NB4 (cell line): ENCODE results near the gene CDHR1.

Experiments
- POLR2A ChIP-seq: IDR thresholded peaks from 2 replicates; pipeline ENCODE4 v1.6.1; 2011; ENCODE audit warnings: mild to moderate bottlenecking; ENCODE audit not compliant: insufficient read length; ENCODE audit errors: extremely low read depth
- TF ChIP-seq, protein P1 (sequence below): IDR thresholded peaks from one replicate; pipeline ENCODE4 v1.5.1; 2012; ENCODE audit warnings: low read depth, low read length
- TF ChIP-seq, protein P2 (sequence below): IDR thresholded peaks from 2 replicates; pipeline ENCODE4 v1.6.1; 2011; ENCODE audit warnings: low read depth, low read length

DNA sequence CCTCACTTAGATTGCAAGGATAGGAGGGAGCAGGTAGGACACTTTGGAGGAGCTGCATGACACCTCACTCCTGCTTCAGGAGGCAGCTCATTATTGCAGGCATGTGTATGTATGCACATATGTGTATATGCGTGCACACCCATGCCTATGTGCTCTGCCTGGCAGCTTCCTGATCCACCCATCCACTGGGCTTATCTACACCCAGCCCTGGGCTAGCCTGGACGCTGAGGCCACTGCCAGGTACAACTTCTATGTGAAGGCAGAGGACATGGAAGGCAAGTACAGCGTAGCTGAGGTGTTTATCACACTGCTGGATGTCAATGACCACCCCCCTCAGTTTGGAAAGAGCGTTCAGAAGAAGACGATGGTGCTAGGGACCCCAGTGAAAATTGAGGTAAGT, 17.7 kb downstream of the CDHR1 start:
- no peak for TF ChIP-seq POLR2A
- TF ChIP-seq, protein P1, sequence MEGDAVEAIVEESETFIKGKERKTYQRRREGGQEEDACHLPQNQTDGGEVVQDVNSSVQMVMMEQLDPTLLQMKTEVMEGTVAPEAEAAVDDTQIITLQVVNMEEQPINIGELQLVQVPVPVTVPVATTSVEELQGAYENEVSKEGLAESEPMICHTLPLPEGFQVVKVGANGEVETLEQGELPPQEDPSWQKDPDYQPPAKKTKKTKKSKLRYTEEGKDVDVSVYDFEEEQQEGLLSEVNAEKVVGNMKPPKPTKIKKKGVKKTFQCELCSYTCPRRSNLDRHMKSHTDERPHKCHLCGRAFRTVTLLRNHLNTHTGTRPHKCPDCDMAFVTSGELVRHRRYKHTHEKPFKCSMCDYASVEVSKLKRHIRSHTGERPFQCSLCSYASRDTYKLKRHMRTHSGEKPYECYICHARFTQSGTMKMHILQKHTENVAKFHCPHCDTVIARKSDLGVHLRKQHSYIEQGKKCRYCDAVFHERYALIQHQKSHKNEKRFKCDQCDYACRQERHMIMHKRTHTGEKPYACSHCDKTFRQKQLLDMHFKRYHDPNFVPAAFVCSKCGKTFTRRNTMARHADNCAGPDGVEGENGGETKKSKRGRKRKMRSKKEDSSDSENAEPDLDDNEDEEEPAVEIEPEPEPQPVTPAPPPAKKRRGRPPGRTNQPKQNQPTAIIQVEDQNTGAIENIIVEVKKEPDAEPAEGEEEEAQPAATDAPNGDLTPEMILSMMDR = no peak
- TF ChIP-seq, protein P2, sequence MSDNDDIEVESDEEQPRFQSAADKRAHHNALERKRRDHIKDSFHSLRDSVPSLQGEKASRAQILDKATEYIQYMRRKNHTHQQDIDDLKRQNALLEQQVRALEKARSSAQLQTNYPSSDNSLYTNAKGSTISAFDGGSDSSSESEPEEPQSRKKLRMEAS = no peak
